Measurements from ENCODE around the gene RHOU.
"Not testable (repeated sequence)": the region's sequence is repeated elsewhere in the genome, so short reads cannot be mapped to it uniquely, and the experiment has no call there.

Gene RHOU

DNA sequence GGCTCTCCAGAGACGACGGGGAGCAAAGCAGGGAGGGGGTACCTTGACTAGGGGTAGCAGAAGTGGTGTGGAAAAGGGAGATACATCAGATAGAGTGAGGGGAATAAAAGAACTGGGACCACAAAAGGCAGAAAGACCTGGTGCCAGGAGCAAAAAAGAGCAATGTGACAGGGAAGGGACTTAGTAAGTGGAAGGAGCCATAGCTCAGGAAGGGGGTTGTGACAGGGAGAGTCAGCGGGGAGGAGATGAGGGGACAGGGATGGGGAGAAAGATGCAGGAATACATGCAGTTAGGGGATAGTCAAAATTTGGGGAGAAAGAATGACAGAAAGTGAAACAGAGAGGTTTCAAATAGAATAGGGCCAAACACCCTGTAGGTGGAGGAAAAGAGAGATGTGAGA is 20.5 kb downstream of the RHOU start:
- no peak for DNase-seq (ENCODE audit: low read depth in 1 of 2, low spot score in 1 of 2)

DNA sequence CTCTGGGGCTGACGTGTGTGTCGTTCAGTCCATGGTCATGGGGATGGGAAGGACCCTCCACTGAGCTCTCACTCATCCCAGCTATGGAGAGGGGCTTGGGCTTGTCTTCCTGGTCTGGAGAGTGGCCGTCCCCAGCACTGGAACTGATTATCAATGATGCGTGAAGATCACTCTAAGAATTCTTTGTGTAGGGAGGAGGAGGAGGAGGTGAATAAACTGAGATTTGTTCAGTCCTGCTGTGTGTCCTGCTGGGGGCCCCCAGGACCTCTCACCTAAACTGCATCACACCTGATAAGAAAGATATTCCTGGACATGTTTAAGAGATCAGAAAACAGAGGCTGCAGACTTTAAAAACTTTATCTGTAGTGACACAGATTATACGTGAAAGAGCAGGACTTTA is 21.2 kb downstream of the RHOU start:
- no peak for DNase-seq (ENCODE audit: low read depth in 1 of 2, low spot score in 1 of 2)

DNA sequence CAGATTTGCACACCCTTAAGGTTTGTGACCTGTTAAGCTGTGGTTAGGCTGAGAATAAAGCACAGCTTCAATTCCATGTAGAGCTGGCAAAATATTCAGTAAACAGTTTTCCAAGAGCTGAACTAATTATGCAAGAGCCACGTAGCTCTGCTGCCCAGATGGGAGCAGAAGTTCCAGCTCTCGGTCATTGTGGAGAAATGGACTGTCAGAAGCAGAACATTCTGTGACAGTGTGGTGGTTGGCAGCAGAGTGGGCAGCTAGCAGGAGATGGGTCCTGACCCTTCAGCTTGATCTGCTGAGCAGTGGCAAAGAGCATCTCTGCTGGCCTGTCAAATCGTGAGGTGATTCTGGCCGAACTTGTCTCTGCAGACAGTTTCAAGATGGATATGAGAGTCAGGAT is 23.2 kb downstream of the RHOU start:
- no peak for DNase-seq (ENCODE audit: low read depth in 1 of 2, low spot score in 1 of 2)

DNA sequence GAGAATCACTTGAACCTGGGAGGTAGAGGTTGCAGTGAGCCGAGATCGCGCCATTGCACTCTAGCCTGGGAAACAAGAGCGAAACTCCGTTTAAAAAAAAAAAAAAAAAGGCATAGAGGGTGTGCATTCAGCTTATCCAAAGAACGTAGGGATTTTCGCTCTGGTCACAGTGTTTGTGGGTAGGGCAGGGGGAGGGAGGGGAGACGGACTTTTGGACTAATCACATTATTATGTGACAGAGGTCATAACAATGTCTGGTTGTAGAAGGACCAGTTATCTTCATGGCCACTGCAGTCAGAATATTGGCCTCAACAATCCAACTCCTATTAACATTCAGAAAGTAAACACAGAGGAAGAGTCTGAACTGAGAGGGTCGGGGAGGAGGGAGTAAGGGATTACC is 25.7 kb downstream of the RHOU start:
- no peak for DNase-seq (ENCODE audit: low read depth in 1 of 2, low spot score in 1 of 2)

DNA sequence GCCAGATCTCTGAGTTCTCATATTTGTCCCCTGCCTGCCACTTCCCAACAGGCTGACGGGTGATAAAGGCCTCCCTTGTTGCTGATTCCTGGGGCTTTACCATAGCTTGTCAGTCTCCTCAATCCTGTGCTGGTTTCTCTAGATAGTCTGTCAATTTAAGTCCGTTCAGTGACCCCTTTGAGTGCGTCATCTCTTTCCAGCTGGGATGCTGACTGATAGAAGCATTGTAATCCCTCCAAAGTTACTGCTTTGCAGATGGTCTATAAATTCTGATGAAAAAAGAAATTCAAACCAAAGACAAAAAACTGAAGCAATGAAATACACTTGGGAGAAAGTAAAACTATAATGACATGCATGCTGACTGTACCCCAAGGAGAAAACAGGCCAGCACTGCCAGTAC is 28.3 kb downstream of the RHOU start:
- DNase-seq (ENCODE audit: low read depth in 1 of 2, low spot score in 1 of 2): no peak

DNA sequence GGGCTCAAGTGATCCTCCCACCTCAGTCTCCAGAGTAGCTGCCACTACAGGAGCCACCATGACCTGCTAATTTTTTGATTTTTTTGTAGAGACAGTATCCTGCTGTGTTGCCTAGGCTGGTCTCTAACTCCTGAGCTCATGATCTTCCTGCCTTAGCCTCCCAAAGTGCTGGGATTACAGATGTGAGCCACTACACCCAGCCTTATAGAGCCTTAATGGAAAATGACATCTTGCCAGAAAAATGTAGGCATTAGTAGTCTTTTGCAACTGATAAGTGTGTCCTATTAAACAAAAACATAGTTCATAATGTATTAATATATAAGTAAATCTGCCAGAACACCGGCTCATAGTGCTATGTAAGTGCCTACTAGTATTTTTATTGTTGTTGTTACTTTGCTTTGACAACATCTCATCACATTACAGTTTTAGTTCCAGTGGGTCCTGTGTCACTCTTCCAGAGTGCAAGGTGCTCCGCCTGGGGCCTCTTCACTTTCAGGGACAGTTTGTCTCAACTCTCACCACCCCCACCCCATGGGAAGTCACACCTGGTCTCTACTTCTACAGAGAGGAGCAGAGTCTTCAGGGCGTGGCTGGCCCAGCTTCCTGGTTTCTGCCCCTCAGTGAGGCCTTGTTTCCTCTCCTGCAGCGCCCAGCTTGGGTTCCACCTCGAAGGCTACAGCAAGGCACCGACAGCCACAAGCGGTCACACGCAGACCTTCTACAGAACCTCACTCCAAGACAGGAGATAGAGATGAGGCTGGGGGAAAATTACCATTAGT is 30.1 kb downstream of the RHOU start:
- DNase-seq (ENCODE audit: low read depth in 1 of 2, low spot score in 1 of 2): no peak

DNA sequence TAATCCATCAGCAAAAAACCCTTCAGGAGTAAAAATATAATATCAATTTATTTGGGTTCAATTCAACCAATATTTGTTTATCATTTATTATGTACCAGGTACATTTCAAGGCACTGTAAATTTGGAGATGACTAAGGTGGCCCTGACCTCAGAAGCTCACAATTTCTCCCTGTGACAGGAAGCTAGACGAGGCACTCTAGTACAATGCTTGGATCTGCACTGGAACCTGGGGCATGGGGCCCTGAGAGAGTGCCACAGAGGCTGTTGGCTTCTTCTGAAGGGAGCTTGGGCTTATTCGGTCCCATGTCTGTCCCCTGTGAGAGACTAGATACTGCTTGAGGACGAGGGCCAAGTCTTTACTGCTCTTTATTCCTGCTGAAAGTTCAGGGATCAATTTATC is 31.5 kb downstream of the RHOU start:
- no peak for DNase-seq (ENCODE audit: low read depth in 1 of 2, low spot score in 1 of 2)

DNA sequence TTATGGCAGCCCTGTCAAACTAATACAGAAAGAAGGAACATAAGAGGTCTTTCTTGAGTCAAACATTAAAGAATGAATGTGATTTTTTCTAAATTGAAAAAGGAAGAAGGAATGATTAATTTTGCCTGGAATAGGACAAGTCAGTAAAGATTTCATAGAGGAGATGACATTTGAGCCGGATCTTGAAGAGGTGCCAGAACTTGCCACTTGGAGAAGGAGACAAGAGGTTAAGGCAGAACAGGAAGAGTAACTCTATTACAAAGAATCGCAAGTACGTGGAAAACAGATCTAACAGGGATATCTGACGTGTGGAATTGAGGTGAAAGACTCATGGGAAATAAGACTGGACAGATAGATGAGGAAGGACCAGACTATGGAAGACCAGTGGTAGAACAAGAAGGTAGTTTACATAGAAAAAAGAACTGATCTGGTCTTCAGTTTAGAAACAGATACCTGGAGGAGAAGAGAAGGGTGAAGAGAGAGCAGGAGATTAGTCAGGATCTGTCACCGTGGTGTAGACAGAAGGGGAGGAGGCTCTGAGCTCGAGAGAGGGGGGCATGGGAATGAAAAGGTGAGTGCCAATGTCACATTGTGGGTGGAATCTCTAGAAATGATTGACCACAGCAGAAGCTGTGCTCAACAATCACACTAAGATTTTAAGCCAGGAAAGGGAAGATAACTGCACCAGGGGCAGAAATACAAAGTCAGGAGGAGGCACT is 32.5 kb downstream of the RHOU start:
- DNase-seq (ENCODE audit: low read depth in 1 of 2, low spot score in 1 of 2): no peak

DNA sequence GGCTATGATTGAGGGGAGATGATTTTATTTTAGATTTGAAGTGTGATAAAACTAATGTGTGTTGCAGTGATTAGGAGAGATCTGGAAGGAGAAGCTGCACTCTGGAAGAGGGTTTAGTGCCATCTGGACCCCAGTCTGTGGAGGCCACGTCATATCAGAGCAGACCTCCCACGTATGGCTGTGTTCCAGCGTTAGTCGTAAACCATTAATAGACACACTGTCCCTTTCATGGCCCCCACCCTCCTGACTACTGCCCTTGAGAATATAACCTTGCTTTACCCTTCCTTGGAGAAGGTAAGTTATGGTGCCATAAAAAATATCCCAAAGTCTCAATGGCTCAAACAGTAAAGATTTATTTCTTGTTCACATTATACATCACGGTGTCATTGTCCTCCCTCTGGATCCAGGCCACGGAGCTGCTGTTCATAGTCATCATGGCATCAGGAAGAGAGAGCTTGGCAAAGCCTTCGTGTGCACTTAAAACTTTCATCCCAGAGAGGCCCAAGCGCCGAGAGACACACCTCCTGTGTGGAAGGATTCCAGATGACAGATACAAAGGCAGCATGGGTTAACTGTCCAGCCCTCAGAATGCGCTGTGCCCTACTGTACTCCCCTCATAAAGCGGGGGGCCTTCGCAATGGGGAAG is 33.2 kb downstream of the RHOU start:
- DNase-seq (ENCODE audit: low read depth in 1 of 2, low spot score in 1 of 2): no peak

DNA sequence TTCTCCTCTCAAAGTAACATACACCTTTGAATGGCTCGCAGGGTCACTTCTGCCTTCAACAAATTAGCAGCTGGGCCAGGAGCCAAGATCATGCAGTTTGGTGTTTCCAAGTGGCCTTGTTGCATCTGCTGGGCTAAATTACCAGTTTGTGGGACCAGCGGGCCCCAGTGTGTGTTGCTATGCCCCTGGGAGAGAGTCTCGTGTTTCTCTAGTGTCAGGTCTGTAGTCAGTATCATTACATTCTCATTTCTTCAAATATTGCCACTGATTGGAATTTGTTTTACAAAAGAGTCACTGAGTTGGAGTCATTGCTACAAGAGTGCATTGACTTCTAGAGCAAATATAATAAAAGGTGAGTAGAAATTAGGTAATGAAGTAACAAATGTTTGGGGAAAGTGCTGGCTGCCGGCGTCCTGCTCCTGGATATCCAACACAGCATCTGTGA is 35.5 kb downstream of the RHOU start:
- no peak for DNase-seq (ENCODE audit: low read depth in 1 of 2, low spot score in 1 of 2)

DNA sequence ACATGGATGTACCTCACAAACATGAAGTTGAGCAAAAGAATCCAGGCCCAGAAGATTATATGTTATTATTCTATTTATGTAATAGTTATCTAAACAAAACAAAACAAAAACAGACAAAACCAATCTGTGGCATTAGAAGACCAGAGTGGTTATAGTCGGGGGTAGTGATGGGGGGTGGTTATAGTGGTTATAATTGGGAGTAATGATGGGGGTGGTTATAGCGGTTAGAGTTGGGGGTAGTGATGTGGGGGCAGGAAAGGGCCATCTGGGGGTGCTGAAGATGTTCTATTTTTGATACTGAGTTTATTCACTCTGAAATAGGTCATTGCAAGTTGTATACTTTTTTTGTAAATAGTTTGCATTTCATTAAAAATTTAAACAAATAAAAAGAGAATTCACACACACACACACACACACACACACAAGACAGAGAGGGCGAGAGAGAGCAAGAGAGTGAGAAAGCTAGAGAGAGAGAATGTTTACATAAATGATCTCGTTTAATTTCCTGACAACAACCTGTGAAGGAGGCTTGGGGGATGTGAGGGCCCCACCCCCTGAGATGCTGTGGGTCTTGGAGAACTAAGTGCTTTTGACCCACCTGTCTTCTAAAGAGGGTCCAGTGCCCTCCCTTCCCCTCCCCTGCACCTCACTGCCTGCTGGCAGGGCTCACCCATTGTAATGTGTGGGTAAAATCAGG is 37.4 kb downstream of the RHOU start:
- no peak for DNase-seq (ENCODE audit: low read depth in 1 of 2, low spot score in 1 of 2)

DNA sequence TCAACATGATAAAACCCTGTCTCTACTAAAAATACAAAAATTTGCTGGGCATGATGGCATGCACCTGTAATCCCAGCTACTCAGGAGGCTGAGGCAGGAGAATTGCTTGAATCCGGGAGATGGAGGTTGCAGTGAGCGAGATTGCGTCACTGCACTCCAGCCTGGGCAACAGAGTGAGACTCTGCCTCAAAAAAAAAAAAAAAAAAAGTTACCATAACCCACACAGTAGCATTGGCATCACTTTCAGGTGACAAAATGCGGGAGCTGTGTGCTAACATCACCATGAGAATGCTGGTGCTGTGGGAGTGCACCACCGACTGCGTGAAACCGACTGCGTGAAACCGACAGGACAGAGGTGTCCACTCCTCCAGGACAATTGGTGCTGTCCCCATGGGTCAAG is 40.7 kb downstream of the RHOU start:
- not testable (repeated sequence) for DNase-seq (ENCODE audit: low read depth in 1 of 2, low spot score in 1 of 2)

DNA sequence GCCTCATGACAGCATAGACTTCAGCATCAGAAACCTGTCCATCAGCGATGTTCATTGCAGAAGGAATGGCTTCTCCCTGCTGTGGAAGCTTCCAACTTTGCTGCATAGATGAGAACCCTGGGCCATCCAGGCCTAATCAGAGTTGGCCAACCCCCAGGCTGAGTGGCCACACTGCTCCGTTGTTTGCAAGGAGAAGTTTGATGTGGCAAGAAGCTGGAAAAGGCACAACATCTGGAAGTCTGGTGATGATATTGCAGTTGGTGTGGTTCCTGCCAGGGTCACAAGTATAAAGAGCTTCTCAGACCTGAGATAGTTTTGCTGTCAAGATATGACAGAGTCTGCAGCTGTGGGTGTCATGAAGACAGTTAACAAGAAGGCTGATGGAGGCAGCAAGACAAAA is 41.2 kb downstream of the RHOU start:
- no peak for DNase-seq (ENCODE audit: low read depth in 1 of 2, low spot score in 1 of 2)

DNA sequence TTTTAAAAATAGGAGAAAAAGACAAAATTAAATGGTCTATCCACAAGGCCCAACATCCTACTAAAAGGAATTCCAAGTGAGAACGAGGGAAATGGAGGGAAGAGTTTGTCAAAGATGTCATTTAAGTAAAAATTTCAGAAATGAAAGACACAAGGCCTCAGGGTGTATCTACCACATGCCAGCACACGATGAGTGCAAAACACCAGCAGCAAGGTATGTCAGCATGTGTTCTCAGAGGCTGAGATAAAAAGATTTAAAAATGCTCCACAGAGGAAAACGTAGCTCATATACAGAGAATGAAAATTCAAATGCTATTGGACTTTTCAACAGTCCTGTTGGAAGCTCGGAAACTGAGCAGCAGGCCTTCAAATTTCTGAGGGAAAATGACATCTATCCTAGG is 42.0 kb downstream of the RHOU start:
- no peak for DNase-seq (ENCODE audit: low read depth in 1 of 2, low spot score in 1 of 2)

DNA sequence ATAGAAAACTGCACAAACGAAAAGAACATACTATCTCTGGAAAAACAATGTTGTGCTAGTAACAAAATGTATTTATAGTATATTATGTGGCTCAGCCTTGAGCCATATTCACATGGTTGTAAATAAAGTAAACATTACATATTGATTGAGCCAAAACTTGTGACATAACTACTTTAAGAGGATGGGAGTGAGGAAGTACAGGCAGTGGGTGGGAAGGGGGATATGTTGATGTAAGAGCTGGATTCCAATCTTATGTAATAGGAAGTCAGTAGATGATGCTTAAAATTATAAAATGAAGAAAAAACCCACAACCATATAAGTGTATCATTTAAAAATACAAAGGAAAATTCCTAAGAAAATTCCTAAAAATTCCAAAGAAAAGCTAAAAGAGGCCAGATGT is 42.7 kb downstream of the RHOU start:
- no peak for DNase-seq (ENCODE audit: low read depth in 1 of 2, low spot score in 1 of 2)

DNA sequence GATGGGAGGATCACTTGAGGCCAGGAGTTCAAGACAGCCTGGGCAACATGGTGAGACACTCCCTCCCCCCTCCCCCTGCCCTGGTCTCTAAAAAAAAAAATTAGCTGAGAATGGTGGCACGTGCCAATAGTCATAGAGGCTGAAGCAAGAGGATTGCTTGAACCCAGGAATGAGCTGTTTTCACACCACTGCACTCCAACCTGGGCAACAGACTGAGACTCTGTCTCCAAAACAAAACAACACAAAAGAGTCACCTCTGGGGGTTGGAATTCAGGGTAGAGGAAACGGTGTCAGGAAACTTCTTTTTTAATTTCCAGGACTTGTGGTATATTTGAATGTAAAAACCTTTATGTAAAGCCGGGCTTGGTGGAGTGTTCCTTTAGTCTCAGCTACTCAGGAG is 43.2 kb downstream of the RHOU start:
- no peak for DNase-seq (ENCODE audit: low read depth in 1 of 2, low spot score in 1 of 2)

DNA sequence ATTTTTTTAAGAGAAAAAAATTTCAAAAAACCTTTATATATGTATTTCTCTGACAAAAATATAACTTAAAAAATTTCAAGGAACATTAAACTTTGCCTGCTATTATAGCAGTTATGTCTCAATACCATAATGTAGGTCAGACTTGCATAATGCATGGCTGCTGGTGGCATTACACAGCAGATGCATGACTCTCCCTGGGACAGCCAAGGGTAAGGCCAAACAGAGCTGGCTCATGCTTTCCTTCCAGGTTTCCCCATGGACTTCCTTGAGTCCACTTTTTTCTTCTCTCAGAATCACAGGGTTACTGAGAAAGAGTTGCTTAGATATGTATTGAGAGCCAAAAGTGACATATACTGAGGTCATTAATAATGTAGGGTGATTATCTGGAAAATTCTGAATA is 43.7 kb downstream of the RHOU start:
- DNase-seq (ENCODE audit: low read depth in 1 of 2, low spot score in 1 of 2): no peak

DNA sequence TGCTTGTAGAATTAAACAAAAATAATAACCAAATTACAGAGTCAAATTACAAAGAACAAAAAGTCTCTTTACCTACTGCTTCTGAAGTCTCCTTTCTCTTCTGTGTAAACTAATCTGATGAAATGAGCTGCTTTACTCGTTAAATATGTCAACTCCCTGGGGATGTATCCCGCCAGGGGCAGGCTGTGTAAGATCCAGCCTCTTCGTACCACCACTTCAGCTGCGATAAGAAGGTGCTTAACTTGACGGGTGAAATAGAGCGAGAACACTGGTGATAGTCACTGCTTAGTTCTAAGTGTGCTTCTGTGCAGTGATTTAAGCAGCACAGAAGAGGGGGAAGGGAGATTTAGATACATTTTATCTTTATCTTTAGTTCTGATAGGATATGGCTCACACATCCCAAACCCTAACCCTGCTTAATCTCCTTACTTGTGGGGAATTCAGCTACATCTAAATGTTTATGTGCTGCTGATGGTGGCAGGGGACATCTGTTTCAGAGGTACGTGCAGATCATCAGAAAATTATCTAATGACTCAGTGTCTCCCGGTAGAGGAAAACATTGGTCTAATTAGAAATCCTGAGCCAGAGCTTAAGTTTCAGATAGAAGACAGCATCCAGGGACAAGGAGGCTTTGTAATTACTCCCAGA is 46.0 kb downstream of the RHOU start:
- no peak for DNase-seq (ENCODE audit: low read depth in 1 of 2, low spot score in 1 of 2)

DNA sequence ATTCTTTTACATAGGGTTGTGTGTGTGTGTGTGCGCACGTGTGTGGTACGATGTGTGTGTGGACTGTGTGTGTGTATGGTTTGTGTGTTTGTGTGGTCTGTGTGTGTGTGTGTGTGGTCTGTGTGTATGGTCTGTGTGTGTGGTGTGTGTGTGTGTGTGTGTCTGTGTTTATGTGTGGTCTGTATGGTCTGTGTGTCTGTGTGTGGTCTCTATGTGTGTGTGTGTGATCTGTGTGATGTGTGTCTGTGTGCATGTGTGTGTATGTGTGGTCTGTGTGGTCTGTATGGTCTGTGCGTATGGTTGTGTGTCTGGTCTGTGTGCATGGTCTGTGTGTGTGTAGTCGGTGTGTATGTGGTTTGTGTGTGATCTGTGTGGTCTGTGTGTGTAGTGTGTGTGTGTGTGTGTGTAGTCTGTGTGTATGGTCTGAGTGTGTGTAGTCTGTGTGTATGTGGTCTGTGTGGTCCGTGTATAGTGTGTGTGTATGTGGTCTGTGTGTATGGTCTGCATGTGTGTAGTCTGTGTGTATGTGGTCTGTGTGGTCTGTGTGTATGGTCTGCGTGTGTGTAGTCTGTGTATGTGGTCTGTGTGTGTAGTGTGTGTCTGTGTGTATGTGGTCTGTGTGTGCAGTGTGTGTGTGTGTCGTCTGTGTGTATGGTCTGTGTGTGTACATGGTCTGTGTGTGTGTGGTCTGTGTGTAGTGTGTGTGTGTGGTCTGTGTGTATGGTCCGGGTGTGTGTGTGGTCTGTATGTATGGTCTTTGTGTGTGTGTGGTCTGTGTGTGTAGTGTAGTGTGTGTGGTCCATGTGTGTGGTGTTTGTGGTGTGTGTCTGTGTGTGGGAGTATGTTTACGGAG is 46.8 kb downstream of the RHOU start:
- DNase-seq (ENCODE audit: low read depth in 1 of 2, low spot score in 1 of 2): no peak

DNA sequence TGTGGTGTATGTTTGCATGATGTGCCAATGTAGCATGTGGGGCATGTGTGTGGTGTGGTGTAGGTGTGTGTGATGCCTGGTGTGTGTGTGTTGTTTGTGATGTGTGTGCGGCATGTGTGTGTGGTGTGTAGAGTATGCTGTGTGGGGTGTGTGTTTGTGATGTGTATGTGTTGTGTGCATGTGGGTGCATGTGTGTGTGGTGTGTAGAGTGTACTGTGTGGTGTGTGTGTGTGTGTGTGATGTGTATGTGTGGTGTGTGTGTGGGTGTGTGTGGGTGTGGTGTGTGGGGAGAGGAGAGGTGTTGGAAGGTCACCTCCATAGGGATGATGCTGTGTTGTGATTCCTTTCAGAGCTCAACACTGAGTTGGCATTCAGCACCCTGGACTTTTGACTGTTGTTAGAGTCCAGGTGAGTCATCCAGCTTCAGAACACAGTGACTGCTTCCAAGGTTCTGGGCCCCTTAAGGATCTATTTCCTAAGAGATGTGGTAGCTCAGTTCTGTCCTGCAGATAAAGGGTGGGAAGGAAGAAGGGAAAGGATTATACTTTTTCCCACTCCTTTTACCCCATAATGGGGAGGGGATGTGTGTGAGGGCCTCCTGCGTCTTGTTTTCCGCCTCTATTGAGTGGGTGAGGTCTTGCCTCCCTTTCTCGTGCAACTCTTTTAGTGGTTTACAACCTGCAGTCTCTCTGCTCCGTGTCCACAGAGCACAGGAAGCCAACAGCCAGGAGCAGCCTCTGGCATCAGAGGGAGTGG is 47.6 kb downstream of the RHOU start:
- DNase-seq (ENCODE audit: low read depth in 1 of 2, low spot score in 1 of 2): no peak
